Tibial nerve (tissue), 4 donors: Measurements from ENCODE around the gene SPOCK1. TPM values are rescaled to one million over a fixed set of nuclear protein-coding genes. Genes with fewer than 3 reads are reported as not detected.

Experiments
- DNase-seq, 2 donors: peaks; one replicate each; pipeline ENCODE4 v3.0.0-alpha.2; 2019; ENCODE audit warnings: low spot score in 2 of 2
- H3K27ac ChIP-seq, 4 donors: fragments of 200-600 bp; sonication (generic) in 3 of 4; one replicate each; pipeline ENCODE4 v1.5.1; 2017 to 2019; ENCODE audit warnings: mild to moderate bottlenecking in 1 of 4
- H3K27me3 ChIP-seq, 2 donors: fragments of 200-600 bp; sonication (generic) in 1 of 2; one replicate each; pipeline versions ENCODE4 v1.5.1 to v1.6.0; 2017 to 2019
- H3K36me3 ChIP-seq, 3 donors: fragments of 200-600 bp; sonication (generic); one replicate each; pipeline ENCODE4 v1.5.1; 2018 to 2019
- H3K4me1 ChIP-seq, 4 donors: fragments of 200-600 bp; sonication (generic) in 3 of 4; one replicate each; pipeline ENCODE4 v1.5.1; 2017 to 2019
- H3K4me3 ChIP-seq, 4 donors: fragments of 200-600 bp; sonication (generic) in 3 of 4; one replicate each; pipeline ENCODE4 v1.5.1; 2017 to 2019; ENCODE audit warnings: mild to moderate bottlenecking in 1 of 4, moderate library complexity in 1 of 4
- H3K9me3 ChIP-seq, 4 donors: fragments of 200-600 bp; sonication (generic) in 3 of 4; one replicate each; pipeline ENCODE4 v1.5.1; 2017 to 2019
- EP300 ChIP-seq, 2 donors: sonication (generic); formaldehyde crosslinking; IDR thresholded peaks; one replicate each; pipeline ENCODE4 v1.6.1; 2017; ENCODE audit warnings: antibody characterized with exemption in 2 of 2, mild to moderate bottlenecking in 1 of 2
- POLR2A ChIP-seq, 2 donors: fragments of 450-650 bp; IDR thresholded peaks; one replicate each; pipeline ENCODE4 v1.6.1; 2017; ENCODE audit warnings: antibody characterized with exemption in 2 of 2, mild to moderate bottlenecking in 2 of 2, moderate library complexity in 2 of 2
- WGBS, 2 donors: methylation state at CpG; one replicate each; pipeline ENCODE4 v1.1.5; 2018; 5-methylcytosine and 5-hydroxymethylcytosine counted together
- total RNA-seq, 4 donors: library from RNA; depleted of rRNA; stranded (reverse); fragments of >200 nt; gene quantifications; one replicate each; pipeline ENCODE4 v1.1.0, GENCODE V29; 2016
- TF ChIP-seq, protein P1 (sequence below), 5 experiments: fragments of 200-600 bp in 3 of 5; fragments of 450-650 bp in 2 of 5; sonication (generic) in 3 of 5; IDR thresholded peaks; one replicate each; pipeline ENCODE4 v1.5.1; 2016 to 2019; ENCODE audit warnings: antibody characterized with exemption in 5 of 5, mild to moderate bottlenecking in 3 of 5, moderate library complexity in 2 of 5

SPOCK1 gene
- total RNA-seq, 4 donors from 2014 or later: 39.8 to 119 (median 73.1) TPM

DNA sequence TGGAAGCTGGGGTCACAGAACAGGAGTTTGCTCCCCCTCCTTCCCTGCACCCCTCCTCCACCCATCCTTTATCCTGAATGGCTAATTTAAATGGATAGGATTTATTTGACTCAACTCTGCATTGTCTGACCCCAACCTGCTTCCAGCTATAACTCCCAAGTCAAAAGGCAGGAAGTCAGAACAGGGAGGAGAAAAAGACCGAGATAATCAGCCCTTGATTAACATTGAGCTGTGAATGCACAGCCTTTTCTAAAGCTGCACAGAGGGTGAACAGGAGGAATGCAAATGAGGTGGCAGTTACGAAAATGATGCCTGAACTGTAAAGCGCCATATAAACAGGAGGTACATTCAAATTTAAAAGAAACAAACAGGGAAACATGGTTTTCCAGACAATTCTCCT lies 152.8 kb downstream of the SPOCK1 start:
- no peaks in the 10 kb centered on the region for H3K36me3 ChIP-seq
- no peak overlapping the region for H3K4me3 ChIP-seq
- 71 to 77% methylated on average over 3 of the region's 3 CpGs for WGBS, 2 donors
- TF ChIP-seq POLR2A (IDR thresholded peaks at IDR 0.05) (no peak), EP300 (IDR thresholded peaks at IDR 0.05) (no peak)
- TF ChIP-seq, protein P1, sequence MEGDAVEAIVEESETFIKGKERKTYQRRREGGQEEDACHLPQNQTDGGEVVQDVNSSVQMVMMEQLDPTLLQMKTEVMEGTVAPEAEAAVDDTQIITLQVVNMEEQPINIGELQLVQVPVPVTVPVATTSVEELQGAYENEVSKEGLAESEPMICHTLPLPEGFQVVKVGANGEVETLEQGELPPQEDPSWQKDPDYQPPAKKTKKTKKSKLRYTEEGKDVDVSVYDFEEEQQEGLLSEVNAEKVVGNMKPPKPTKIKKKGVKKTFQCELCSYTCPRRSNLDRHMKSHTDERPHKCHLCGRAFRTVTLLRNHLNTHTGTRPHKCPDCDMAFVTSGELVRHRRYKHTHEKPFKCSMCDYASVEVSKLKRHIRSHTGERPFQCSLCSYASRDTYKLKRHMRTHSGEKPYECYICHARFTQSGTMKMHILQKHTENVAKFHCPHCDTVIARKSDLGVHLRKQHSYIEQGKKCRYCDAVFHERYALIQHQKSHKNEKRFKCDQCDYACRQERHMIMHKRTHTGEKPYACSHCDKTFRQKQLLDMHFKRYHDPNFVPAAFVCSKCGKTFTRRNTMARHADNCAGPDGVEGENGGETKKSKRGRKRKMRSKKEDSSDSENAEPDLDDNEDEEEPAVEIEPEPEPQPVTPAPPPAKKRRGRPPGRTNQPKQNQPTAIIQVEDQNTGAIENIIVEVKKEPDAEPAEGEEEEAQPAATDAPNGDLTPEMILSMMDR (IDR thresholded peaks at IDR 0.05): no peak
- no peaks in the 10 kb centered on the region for H3K4me1 ChIP-seq
- H3K27me3 ChIP-seq: no peaks in the 10 kb centered on the region
- DNase-seq: no peak
- no peak overlapping the region for H3K27ac ChIP-seq
- H3K9me3 ChIP-seq: no peaks in the 10 kb centered on the region

DNA sequence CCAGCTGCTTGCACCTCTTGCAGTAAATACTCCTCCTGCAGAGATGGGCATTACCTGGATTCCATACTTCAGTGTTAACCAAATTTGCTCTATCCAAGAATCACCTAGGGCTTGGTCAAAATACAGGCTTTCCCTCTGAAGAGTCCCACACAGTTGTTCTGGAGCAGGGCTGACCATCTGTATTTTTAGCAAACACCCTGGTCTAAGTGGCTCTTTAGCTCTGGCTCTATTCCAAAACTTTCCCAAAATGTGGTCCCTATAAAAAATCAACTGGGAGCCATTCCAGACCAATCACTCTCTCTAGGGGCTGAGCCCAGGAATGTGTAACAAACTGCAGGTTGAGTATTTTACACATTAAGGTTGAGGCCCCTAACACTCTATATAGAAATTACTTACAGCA lies 153.7 kb downstream of the SPOCK1 start:
- no peak overlapping the region for H3K27ac ChIP-seq
- TF ChIP-seq EP300 (IDR thresholded peaks at IDR 0.05) (no peak), POLR2A (IDR thresholded peaks at IDR 0.05) (no peak)
- TF ChIP-seq, protein P1 (IDR thresholded peaks at IDR 0.05): no peak
- H3K36me3 ChIP-seq: no peaks in the 10 kb centered on the region
- H3K4me1 ChIP-seq: no peaks in the 10 kb centered on the region
- H3K27me3 ChIP-seq: no peaks in the 10 kb centered on the region
- H3K9me3 ChIP-seq: no peaks in the 10 kb centered on the region
- no peak overlapping the region for H3K4me3 ChIP-seq
- DNase-seq: no peak

DNA sequence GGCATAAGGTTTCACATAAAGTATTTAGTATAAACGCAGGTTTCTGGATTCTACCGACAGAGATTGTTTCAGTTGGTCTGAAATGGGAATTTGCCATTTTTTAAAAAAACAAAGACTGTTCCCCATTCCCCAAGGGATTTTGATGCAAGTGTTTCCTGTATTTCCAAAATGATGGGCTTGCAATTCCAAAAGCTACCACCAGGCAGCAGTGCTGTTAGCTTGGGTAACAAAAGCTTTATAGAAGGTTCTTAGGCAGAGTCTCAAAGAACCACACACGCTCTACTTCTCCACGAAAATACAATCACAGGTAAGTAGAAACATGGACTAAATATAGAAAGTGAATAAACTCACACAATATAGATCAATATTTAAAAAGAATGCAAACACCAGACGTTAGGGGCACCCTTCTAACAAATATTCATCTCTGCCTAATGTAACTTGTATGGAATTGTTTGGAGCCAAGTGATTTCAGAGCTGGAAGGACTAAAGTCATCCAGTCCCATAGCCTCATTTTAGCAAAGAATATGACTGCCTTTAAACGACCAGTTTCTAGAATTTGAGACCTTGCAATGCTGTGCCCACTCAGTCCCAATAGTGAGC lies 154.3 kb downstream of the SPOCK1 start:
- Histone ChIP-seq H3K27me3 (no peaks in the 10 kb centered on the region), H3K9me3 (no peaks in the 10 kb centered on the region), H3K36me3 (no peaks in the 10 kb centered on the region), H3K4me1 (no peaks in the 10 kb centered on the region), H3K27ac (no peak overlapping the region), H3K4me3 (no peak overlapping the region)
- WGBS, 2 donors: 36 to 40% methylated on average over 6 of the region's 6 CpGs
- TF ChIP-seq, protein P1 (IDR thresholded peaks at IDR 0.05): peak; percentile 21 to 36 (median 31)
- TF ChIP-seq POLR2A (IDR thresholded peaks at IDR 0.05): no peak
- peak; percentile 21 to 41 for DNase-seq

DNA sequence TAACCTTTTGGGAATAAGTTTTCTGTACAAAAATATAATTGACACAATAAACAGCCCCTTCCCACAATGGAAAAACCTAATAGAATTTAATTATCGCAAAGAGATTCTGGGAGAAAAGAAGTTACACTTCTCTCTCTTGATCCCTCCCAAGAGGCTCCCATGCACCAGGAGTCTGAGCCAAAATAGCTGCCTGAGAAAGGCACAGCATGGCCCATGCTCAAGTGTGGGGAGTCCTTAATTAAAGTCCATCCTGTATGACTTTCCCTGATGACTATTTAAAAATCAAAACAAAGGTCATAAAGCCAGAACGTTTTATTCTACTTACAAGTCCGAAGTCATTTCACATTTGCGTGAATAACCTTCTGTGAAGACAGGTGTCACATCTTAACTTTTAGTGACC lies 155.1 kb downstream of the SPOCK1 start:
- Histone ChIP-seq H3K36me3 (no peaks in the 10 kb centered on the region), H3K9me3 (no peaks in the 10 kb centered on the region), H3K27me3 (no peaks in the 10 kb centered on the region), H3K4me1 (no peaks in the 10 kb centered on the region), H3K27ac (no peak overlapping the region), H3K4me3 (no peak overlapping the region)
- TF ChIP-seq, protein P1 (IDR thresholded peaks at IDR 0.05): no peak
- no peak for TF ChIP-seq POLR2A (IDR thresholded peaks at IDR 0.05)
- TF ChIP-seq EP300 (IDR thresholded peaks at IDR 0.05): no peak
- 68 to 85% methylated on average over 4 of the region's 4 CpGs for WGBS, 2 donors
- DNase-seq: no peak

DNA sequence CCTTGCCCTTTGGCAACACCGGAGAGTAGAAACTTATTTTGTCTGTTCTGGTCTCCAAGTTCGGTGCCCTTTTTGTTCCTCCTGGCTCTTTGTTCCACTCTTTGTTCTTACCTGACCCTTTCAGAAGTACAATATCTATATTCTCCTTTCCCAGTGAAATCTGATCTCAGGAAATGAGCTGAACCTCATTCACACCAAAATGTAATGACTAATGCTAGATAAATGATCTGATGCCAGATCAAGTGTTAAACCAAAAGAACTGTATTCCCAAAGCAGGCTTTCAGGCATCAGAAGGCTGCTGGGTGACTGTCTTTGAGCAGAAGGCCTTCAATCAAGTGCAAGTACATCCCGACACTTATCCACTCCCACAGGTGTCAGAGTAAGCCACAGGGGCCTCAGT lies 156.4 kb downstream of the SPOCK1 start:
- Histone ChIP-seq H3K27ac (no peak overlapping the region), H3K36me3 (no peaks in the 10 kb centered on the region), H3K9me3 (no peaks in the 10 kb centered on the region), H3K27me3 (no peaks in the 10 kb centered on the region), H3K4me1 (no peaks in the 10 kb centered on the region), H3K4me3 (no peak overlapping the region)
- TF ChIP-seq, protein P1 (IDR thresholded peaks at IDR 0.05): no peak
- TF ChIP-seq EP300 (IDR thresholded peaks at IDR 0.05) (no peak), POLR2A (IDR thresholded peaks at IDR 0.05) (no peak)
- 83 to 91% methylated on average over 3 of the region's 3 CpGs for WGBS, 2 donors
- no peak for DNase-seq
